NB4 (cell line): ENCODE results near the gene OR10X1.

Experiments used
- DNase-seq: peaks from one replicate; pipeline ENCODE4 v3.0.0; 2010; ENCODE audit warnings: low read depth
- H3K4me3 ChIP-seq: one replicate; pipeline ENCODE4 v1.5.1; 2011; ENCODE audit warnings: mild to moderate bottlenecking, low read depth, low read length, moderate library complexity
- MYC ChIP-seq: IDR thresholded peaks from 2 replicates; pipeline ENCODE4 v1.6.1; 2011; ENCODE audit warnings: low read depth, low read length
- POLR2A ChIP-seq: IDR thresholded peaks from 2 replicates; pipeline ENCODE4 v1.6.1; 2011; ENCODE audit warnings: mild to moderate bottlenecking; ENCODE audit not compliant: insufficient read length; ENCODE audit errors: extremely low read depth
- TF ChIP-seq, protein P1 (sequence below): IDR thresholded peaks from one replicate; pipeline ENCODE4 v1.5.1; 2012; ENCODE audit warnings: low read depth, low read length
- TF ChIP-seq, protein P2 (sequence below): IDR thresholded peaks from 2 replicates; pipeline ENCODE4 v1.6.1; 2011; ENCODE audit warnings: low read depth, low read length

The OR10X1 gene

DNA sequence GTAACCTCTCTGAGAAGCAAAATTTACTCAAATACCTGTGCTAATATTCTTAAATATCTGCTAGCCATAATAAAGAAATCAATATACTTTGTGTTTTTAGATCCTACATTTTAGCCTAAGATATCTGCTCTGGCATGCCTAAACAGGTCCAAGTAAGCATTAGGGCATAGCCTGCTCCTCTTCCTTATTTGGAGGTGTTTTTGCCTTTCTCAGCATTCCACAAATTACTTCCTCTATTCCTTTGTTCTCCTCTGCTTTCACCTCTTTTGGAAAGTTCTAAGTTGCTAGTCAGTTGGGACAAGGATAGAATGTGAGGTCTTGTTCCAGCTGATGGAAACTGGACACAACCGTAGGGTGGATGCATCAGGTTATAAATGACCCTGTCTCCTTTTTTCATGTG is 7.2 kb upstream of the OR10X1 start:
- no peak for DNase-seq
- TF ChIP-seq POLR2A (no peak), MYC (no peak)
- TF ChIP-seq, protein P1, sequence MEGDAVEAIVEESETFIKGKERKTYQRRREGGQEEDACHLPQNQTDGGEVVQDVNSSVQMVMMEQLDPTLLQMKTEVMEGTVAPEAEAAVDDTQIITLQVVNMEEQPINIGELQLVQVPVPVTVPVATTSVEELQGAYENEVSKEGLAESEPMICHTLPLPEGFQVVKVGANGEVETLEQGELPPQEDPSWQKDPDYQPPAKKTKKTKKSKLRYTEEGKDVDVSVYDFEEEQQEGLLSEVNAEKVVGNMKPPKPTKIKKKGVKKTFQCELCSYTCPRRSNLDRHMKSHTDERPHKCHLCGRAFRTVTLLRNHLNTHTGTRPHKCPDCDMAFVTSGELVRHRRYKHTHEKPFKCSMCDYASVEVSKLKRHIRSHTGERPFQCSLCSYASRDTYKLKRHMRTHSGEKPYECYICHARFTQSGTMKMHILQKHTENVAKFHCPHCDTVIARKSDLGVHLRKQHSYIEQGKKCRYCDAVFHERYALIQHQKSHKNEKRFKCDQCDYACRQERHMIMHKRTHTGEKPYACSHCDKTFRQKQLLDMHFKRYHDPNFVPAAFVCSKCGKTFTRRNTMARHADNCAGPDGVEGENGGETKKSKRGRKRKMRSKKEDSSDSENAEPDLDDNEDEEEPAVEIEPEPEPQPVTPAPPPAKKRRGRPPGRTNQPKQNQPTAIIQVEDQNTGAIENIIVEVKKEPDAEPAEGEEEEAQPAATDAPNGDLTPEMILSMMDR = no peak
- TF ChIP-seq, protein P2, sequence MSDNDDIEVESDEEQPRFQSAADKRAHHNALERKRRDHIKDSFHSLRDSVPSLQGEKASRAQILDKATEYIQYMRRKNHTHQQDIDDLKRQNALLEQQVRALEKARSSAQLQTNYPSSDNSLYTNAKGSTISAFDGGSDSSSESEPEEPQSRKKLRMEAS = no peak

DNA sequence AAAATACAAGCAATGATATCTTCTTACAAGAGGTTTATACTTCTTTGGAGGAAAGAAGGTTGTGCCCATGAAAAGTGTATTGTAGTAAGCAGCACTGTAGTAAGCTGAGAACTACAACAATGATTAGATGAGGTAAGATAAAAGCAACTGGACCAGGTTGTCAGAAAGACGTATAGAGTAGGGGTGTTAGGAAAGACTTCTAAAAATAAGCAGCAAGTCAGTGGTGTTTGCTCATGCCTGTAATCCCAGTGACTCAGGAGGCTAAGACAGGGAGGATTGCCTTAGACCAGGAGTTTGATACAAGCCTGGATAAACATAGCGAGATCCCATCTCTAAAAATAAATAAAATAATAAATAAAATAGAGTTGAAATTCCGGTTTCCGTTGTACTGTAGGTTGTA is 4.3 kb upstream of the OR10X1 start:
- no peak overlapping the region for H3K4me3 ChIP-seq
- DNase-seq = no peak
- TF ChIP-seq, protein P2 = no peak
- TF ChIP-seq, protein P1 = no peak
- no peak for TF ChIP-seq POLR2A
- TF ChIP-seq MYC = no peak

More for the DNA sequence above, 7.2 kb upstream of the OR10X1 start:
- no peak overlapping the region for H3K4me3 ChIP-seq

DNA sequence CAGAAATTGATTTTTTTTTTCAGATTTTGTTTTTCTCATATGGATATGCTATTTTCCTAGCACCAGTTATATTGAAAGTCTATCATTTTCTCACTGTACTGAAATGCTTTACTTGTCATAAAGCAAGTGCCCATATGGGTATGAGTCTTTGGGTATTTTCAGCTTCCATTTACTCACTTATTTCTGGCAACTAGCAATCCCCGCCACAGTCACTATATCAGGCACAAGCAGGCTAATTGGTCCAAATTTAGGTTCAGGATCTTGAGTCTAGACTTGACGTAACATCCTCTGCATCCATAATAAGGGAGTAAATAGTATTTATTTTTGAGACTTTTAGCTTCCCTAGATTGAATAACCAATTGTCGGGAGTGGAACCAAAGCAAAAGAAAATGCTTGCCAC is 2.1 kb downstream of the OR10X1 start:
- no peak overlapping the region for H3K4me3 ChIP-seq
- no peak for DNase-seq
- TF ChIP-seq, protein P2 = no peak
- TF ChIP-seq POLR2A = no peak
- TF ChIP-seq, protein P1 = no peak
- no peak for TF ChIP-seq MYC

DNA sequence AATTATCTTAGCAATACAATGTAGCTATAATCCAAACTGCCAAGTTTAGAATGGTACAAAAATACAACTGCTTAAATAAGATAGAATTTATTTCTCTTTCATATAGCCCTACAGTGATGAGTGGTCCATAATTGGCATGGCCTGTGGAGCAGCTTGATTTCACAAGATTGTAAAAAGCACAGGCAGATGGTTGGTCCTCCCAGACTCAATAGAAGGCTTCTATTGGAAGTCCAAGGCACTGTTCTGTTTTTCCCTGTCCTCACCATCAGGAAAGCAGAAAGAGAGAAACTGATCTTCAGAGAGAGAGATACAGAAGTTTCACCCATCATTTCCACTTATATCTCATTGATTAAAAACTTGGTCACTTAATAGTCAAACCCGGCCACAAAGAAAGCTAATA is 7.5 kb downstream of the OR10X1 start:
- DNase-seq = no peak
- no peak overlapping the region for H3K4me3 ChIP-seq
- TF ChIP-seq, protein P2 = no peak
- no peak for TF ChIP-seq MYC
- TF ChIP-seq, protein P1 = no peak
- TF ChIP-seq POLR2A = no peak

DNA sequence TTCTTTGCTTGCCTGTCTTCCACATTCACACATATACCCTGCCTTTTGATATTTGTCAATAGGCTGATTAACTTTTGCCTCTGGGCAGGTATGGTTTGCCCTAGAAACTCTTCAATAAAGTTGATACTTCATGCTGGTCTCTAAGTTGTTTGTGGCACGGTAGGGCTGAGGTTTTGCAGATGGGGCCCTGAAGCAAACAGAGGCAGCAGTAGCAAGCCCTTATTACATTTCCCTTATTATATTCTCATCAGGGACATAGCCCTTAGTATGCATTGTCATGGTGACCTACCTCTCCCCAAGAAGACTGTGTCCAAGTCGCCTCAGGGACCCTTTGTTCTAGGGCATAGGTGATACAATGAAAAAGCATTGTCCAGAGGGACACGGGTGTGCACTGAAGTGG is 9.2 kb downstream of the OR10X1 start, which contains the start of gene OR6P1:
TSS of gene OR6P1 (minus strand) at position 101 of the 400 bp plus-strand sequence. CDS start 6,976 bp downstream, outside the sequence.
- no peak for DNase-seq
- TF ChIP-seq, protein P1 = no peak
- no peak within 1 kb of the TSS for H3K4me3 ChIP-seq

DNA sequence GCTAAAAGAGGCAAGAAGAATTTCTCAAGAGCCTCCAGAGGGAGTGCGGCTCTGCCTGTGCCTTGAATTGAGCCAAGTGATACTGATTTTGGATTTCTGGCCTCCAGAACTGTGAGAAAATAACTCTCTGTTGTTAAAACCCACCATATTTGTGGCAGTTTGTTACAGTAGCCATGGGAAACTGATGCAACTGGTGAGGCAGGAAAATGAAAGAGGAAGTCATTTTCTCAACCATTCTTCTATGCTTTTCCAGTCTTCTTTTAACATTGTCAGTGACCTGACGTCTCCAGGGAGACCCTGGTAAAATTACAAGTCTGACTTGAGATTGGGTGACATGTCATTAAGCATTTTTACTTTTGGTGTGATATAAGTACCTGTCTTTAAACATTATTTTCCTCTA is 15.1 kb downstream of the OR10X1 start:
- TF ChIP-seq MYC (no peak), POLR2A (no peak)
- TF ChIP-seq, protein P2 = no peak
- TF ChIP-seq, protein P1 = no peak
- no peak overlapping the region for H3K4me3 ChIP-seq
- DNase-seq = peak; percentile 83
